PFSK-1 (cell line): ENCODE measurements around the gene PLEKHG4.
A peak's percentile ranks its signal among the peaks of the same experiment; 100 is the strongest.

ENCODE experiments used
- FOXP2 ChIP-seq: optimal IDR thresholded peaks from 2 replicates; pipeline ENCODE3; 2011; ENCODE audit warnings: borderline replicate concordance, control low read depth, inconsistent platforms; ENCODE audit not compliant: insufficient read depth; ENCODE audit errors: extremely low read length, extremely low read depth
- POLR2AphosphoS5 ChIP-seq: IDR thresholded peaks from 2 replicates; pipeline ENCODE4 v1.6.1; 2012; ENCODE audit warnings: low read depth, mild to moderate bottlenecking, control low read depth, low read length, moderate library complexity
- REST ChIP-seq, 2 experiments: IDR thresholded peaks; 2 replicates each; pipeline versions ENCODE4 v1.6.1 to v1.8.0; 2011 to 2012; ENCODE audit warnings: low read depth in 2 of 2, low read length in 2 of 2, control low read depth in 1 of 2, inconsistent platforms in 1 of 2, mild to moderate bottlenecking in 1 of 2, moderate library complexity in 1 of 2; ENCODE audit not compliant: insufficient read depth in 1 of 2
- SIN3A ChIP-seq: IDR thresholded peaks from 2 replicates; pipeline ENCODE4 v1.6.1; 2012; ENCODE audit warnings: mild to moderate bottlenecking, low read length, moderate library complexity, borderline replicate concordance; ENCODE audit not compliant: insufficient read depth
- TAF1 ChIP-seq: IDR thresholded peaks from 2 replicates; pipeline ENCODE4 v1.6.1; 2012; ENCODE audit warnings: low read length, control low read depth, borderline replicate concordance; ENCODE audit not compliant: insufficient read depth

PLEKHG4 gene

DNA sequence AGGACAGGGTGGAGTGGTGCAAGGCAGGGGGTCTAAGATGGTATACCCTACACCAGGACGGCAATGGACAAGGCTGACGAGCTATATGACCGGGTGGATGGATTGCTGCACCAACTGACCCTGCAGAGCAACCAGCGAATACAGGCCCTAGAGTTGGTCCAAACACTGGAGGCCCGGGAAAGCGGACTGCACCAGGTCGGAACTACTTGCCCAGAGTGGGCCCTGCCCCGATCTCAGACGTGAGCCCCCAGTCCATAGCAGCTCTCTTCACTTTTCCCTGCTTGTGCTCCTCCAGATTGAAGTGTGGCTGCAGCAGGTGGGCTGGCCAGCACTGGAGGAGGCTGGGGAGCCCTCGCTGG lies 3.1 kb downstream of the PLEKHG4 start:
- no peak for TF ChIP-seq REST (IDR thresholded peaks at IDR 0.05; ENCODE audit: insufficient read depth in 1 of 2, low read depth in 2 of 2, low read length in 2 of 2)
- TF ChIP-seq POLR2AphosphoS5, result no peak
- TF ChIP-seq FOXP2, result no peak
- TF ChIP-seq SIN3A, result no peak
- no peak for TF ChIP-seq TAF1

DNA sequence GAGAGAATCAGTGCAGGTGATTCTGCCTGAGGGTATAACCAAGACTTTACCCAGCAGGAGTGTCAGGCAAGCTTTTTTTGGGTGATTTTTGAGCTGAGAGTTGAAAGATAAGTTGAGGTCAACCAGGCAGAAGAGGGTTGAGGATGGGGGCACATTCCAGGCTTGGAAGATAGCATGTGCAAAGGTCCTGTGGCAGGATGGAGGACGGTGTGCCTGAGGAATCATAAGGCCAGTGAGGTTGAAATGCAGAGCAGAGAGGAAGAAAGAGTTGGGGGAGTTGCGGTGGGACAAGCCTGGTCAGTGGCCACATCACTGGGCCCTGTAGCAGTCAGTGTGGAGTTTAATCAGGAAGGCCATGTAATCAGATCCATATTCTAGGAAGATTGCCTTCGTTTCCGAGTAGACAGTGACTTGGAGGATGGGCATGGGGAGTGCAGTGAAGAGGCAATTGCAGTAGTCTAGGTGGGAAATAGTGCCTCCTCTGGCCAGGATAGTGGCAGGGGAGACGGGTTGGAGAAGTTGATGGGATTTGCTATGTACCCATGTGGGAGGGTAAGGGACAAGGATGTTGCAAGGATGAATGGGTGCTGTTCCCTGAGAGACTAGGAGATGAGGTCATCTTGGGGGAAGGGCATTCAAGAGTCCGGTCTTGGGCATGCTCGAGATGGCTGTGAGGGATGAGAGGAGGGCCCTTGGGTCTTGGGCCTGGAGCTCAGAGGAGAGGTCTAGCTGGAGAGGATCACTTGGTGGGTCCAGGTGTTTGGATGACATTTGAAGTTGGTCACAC lies 3.9 kb downstream of the PLEKHG4 start:
- TF ChIP-seq POLR2AphosphoS5, result no peak
- no peak for TF ChIP-seq REST (IDR thresholded peaks at IDR 0.05; ENCODE audit: insufficient read depth in 1 of 2, low read depth in 2 of 2, low read length in 2 of 2)
- TF ChIP-seq SIN3A, result no peak
- no peak for TF ChIP-seq TAF1
- no peak for TF ChIP-seq FOXP2

DNA sequence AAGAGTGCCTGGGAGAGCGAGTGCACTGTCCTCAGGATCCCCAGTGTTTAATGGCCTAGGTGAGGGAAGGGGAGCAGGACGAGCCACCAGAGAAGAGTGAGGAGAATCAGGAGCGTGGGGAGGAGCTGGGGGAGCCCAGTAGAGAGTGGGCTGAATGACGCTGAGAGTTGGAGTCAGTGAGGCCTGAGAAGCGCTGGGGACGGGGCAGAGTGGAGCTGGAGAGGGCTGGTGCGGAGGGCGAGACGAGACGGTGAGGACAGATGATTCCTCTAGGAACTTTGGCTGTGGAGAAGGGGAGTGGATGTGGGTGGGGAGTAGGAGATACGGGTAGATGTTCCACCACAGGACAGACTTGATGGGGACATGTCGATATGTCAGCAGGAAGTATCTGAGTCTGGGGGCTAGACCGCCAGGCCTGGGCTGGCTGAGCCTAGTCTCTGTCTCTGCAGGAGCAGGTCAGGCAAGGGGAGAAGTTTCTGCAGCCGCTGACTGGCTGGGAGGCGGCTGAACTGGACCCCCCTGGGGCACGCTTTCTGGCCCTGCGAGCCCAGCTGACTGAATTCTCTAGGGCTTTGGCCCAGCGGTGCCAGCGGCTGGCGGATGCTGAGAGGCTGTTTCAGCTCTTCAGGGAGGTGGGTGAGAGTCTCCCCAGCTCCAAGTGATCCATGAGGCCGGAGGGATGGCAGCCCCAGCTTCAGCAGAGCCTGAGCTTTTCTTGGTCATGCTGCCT lies 4.7 kb downstream of the PLEKHG4 start:
- TF ChIP-seq TAF1 (no peak), SIN3A (no peak), FOXP2 (no peak), REST (IDR thresholded peaks at IDR 0.05; ENCODE audit: insufficient read depth in 1 of 2, low read depth in 2 of 2, low read length in 2 of 2) (no peak), POLR2AphosphoS5 (no peak)

GRCh38 chr16:67284699-67285646 lies 5.6 kb downstream of the PLEKHG4 start:
- peak; percentile 33 for TF ChIP-seq FOXP2
- no peak for TF ChIP-seq POLR2AphosphoS5
- TF ChIP-seq REST (IDR thresholded peaks at IDR 0.05; ENCODE audit: insufficient read depth in 1 of 2, low read depth in 2 of 2, low read length in 2 of 2), result no peak
- TF ChIP-seq TAF1, result no peak
- no peak for TF ChIP-seq SIN3A
